Right atrium auricular region (tissue), 2 donors: Measurements from ENCODE around the gene PCTP. TPM values are rescaled to one million over a fixed set of nuclear protein-coding genes. Genes with fewer than 3 reads are reported as not detected.

Experiments
- DNase-seq: peaks from one replicate; pipeline ENCODE4 v3.0.0-alpha.2; 2019; ENCODE audit warnings: low spot score
- H3K27ac ChIP-seq, 2 donors: fragments of 200-600 bp; sonication (generic); 1 replicate in 1 of 2; 2 replicates in 1 of 2; pipeline ENCODE4 v1.5.1; 2016 to 2019
- H3K27me3 ChIP-seq, 2 donors: fragments of 200-600 bp; sonication (generic); one replicate each; pipeline versions ENCODE4 v1.5.1 to v1.6.0; 2017 to 2019
- H3K36me3 ChIP-seq: fragments of 200-600 bp; sonication (generic); one replicate; pipeline ENCODE4 v1.5.1; 2016
- H3K4me1 ChIP-seq, 2 donors: fragments of 200-600 bp; sonication (generic); one replicate each; pipeline versions ENCODE4 v1.5.1 to v1.6.0; 2017 to 2019
- H3K4me3 ChIP-seq, 2 donors: fragments of 200-600 bp; sonication (generic); 1 replicate in 1 of 2; 2 replicates in 1 of 2; pipeline ENCODE4 v1.5.1; 2017 to 2019; ENCODE audit warnings: mild to moderate bottlenecking in 1 of 2, moderate library complexity in 1 of 2
- H3K9me3 ChIP-seq, 2 donors: fragments of 200-600 bp; sonication (generic); one replicate each; pipeline ENCODE4 v1.5.1; 2019
- total RNA-seq, 2 donors: library from RNA; depleted of rRNA; stranded (reverse); fragments of >200 nt; gene quantifications; one replicate each; pipeline ENCODE4 v1.1.0, GENCODE V29; 2016
- TF ChIP-seq, protein P1 (sequence below), 2 donors: fragments of 200-600 bp; sonication (generic); IDR thresholded peaks; one replicate each; pipeline ENCODE4 v1.5.1; 2019; ENCODE audit warnings: antibody characterized with exemption in 2 of 2

PCTP gene
- total RNA-seq, result 10 to 100 TPM; 15.1 to 27.0 TPM

DNA sequence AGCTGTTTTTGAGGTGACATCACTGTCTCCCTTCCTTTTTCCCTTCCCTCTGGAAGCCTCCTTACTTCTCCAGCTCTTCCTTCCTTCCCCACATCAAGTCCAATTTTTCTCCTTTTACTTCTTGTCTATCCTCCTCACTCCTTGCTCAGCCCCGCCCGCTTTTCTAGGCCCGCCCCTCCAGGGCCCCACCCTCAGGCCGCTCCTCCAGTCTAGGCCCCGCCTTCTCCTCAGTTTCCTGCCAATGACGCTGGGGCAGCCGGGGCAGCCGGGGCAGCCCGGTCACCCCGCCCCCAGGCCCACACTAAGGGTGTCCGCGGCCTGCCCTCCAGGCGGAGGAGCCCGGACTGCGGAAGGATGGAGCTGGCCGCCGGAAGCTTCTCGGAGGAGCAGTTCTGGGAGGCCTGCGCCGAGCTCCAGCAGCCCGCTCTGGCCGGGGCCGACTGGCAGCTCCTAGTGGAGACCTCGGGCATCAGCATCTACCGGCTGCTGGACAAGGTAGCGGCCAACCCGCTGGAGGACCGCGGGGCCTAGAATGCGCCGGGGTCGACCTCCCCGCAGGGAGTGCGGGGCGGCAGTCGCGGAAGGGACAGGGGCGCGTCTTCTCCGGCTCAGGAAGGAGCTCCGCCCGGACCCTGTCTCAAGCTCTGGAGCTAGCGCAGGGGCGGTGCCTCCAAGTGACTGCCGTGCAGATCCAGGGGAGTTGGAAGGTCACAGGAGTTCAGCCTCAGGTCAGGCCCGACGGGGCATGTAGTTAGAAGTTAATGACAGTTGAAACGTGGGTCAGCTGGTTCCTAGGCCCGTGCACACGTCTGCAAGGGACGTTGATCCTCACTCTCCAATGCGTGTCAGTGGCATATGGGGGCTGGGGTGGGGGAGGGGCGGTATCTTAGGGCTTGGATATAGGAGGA lies at the start of gene PCTP:
PCTP (plus strand) TSS at position 302 of the 908 bp plus-strand sequence; CDS start at position 355, 53 bp downstream.
- TF ChIP-seq, protein P1, sequence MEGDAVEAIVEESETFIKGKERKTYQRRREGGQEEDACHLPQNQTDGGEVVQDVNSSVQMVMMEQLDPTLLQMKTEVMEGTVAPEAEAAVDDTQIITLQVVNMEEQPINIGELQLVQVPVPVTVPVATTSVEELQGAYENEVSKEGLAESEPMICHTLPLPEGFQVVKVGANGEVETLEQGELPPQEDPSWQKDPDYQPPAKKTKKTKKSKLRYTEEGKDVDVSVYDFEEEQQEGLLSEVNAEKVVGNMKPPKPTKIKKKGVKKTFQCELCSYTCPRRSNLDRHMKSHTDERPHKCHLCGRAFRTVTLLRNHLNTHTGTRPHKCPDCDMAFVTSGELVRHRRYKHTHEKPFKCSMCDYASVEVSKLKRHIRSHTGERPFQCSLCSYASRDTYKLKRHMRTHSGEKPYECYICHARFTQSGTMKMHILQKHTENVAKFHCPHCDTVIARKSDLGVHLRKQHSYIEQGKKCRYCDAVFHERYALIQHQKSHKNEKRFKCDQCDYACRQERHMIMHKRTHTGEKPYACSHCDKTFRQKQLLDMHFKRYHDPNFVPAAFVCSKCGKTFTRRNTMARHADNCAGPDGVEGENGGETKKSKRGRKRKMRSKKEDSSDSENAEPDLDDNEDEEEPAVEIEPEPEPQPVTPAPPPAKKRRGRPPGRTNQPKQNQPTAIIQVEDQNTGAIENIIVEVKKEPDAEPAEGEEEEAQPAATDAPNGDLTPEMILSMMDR (IDR thresholded peaks at IDR 0.05), result peak; percentile 15 to 55
- H3K4me3 ChIP-seq, result peak within 1 kb of the TSS; percentile 71 to 79
- no peaks in the 10 kb centered on the region for H3K9me3 ChIP-seq
- no peaks in the 10 kb centered on the region for H3K27me3 ChIP-seq
- H3K27ac ChIP-seq, result peak within 1 kb of the TSS; percentile 90 to 93
- H3K4me1 ChIP-seq, result peaks cover 0 to 22% of the 10 kb centered on the region in 2 donors
- no peaks in the 10 kb centered on the region for H3K36me3 ChIP-seq
- peak; percentile 95 for DNase-seq

DNA sequence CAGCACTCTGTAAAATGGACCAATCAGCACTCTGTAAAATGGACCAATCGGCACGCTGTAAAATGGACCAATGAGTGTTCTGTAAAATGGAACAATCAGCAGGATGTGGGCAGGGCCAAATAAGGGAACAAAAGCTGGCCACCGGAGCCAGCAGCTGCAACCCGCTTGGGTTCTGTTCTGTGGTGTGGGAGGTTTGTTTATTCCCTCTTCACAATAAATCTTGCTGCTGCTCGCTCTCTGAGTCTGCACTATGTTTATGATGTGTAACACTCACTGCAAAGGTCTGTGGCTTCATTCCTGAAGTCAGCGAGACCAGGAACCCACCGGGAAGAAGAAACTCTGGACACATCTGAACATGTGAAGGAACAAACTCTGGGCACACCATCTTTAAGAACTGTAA lies 48.7 kb upstream of the PCTP start:
- no peak overlapping the region for H3K27ac ChIP-seq
- no peaks in the 10 kb centered on the region for H3K36me3 ChIP-seq
- peaks cover 0 to 6% of the 10 kb centered on the region in 2 donors for H3K4me1 ChIP-seq
- no peaks in the 10 kb centered on the region for H3K27me3 ChIP-seq
- H3K4me3 ChIP-seq, result no peak overlapping the region
- H3K9me3 ChIP-seq, result no peaks in the 10 kb centered on the region
- TF ChIP-seq, protein P1 (IDR thresholded peaks at IDR 0.05), result no peak
- DNase-seq, result no peak

DNA sequence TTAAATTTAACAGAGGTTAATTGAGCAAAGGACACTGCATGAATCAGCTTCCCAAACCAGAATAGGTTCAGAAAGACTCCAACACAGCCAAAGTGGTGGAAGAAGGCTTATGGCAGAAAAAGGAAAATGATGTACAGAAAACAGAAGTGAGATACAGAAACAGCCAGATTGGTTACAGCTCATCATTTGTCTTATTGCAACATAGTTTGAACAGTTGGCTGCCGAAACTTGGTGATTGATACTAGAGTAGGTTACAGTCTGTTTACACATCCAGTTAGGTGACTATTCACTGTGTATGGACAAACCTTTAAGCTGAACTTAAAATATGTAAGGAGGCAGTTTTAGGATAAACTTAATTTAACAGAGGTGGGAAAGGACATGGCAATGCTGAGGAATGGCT lies 46.5 kb upstream of the PCTP start:
- no peak for DNase-seq
- Histone ChIP-seq H3K27ac (no peak overlapping the region), H3K27me3 (no peaks in the 10 kb centered on the region), H3K4me3 (no peak overlapping the region), H3K4me1 (peaks cover 0 to 8% of the 10 kb centered on the region in 2 donors), H3K36me3 (no peaks in the 10 kb centered on the region), H3K9me3 (no peaks in the 10 kb centered on the region)
- TF ChIP-seq, protein P1 (IDR thresholded peaks at IDR 0.05), result no peak

DNA sequence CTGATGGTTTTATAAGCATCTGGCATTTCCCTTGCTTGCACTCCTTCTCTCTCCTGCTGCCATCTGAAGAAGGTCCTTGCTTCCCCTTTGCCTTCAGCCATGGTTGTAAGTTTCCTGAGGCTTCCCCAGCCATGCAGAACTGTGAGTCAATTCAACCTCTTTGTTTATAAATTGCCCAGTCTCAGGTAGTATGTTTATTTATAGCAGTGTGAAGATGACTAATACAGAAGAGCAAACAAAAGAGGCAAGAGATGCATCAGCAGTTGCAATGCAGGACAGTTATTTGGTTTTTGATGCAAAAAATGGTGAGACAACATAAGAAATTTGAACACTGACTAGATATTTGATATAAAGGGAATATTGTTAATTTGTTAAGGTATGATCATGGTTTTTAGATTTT lies 45.0 kb upstream of the PCTP start:
- H3K9me3 ChIP-seq, result no peaks in the 10 kb centered on the region
- no peak overlapping the region for H3K27ac ChIP-seq
- peaks cover 0 to 8% of the 10 kb centered on the region in 2 donors for H3K4me1 ChIP-seq
- DNase-seq, result no peak
- TF ChIP-seq, protein P1 (IDR thresholded peaks at IDR 0.05), result no peak
- no peaks in the 10 kb centered on the region for H3K27me3 ChIP-seq
- no peaks in the 10 kb centered on the region for H3K36me3 ChIP-seq
- H3K4me3 ChIP-seq, result no peak overlapping the region

DNA sequence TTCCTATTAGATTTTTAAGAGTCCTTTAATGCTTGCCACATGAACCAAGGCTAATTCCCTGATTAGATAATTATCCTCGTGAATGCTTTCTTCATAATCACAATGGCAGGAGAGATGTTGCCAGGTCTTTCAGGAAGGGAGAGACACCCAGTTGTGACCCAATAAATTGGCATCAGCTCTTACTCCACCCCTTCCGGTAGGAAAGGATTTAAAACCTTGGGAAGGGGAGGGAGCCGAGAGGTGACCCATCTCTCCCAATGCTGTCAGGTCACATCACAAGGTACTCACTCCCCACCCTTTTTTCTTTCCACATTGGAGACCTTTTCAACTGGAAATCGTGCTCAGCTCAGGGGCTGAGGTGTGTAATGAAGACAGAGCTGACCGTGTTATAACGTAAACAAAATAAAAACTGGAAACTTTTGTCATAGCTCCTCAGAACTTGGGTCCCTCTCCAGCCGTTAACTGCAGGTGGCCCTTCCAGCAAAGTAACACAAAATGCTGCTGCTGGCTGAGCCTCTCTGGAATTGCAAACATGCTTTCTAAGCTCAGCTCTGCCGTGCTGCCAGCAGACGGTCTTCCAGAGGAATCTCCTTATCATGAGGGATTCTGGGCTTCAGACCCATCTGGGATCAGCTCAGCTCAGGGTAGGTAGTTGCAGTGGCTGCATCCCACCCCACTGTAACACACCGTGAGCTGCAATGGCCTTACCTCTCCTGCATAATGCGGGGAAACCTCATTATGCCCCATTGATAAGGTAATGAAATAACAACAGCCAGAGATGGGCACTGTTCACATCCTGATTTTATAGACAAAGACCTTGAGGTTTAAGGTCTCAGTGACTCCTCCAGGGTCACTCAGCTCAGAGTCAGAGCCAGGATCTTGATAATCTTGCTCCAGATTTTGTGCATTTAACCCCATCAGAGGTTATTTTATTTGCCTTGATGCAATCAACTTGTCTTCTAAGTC lies 43.8 kb upstream of the PCTP start:
- H3K36me3 ChIP-seq, result no peaks in the 10 kb centered on the region
- TF ChIP-seq, protein P1 (IDR thresholded peaks at IDR 0.05), result no peak
- no peak overlapping the region for H3K4me3 ChIP-seq
- no peaks in the 10 kb centered on the region for H3K9me3 ChIP-seq
- H3K27ac ChIP-seq, result no peak overlapping the region
- no peak for DNase-seq
- no peaks in the 10 kb centered on the region for H3K27me3 ChIP-seq
- peaks cover 0 to 8% of the 10 kb centered on the region in 2 donors for H3K4me1 ChIP-seq
